H9 (cell line): ENCODE data around the gene COA8. TPM values are rescaled to one million over a fixed set of nuclear protein-coding genes. Genes with fewer than 3 reads are reported as not detected.

Experiments used
- DNase-seq: peaks from one replicate; pipeline ENCODE4 v3.0.0-alpha.2; 2017
- H2AFZ ChIP-seq: one replicate; pipeline ENCODE4 v1.6.1; 2013; ENCODE audit warnings: mild to moderate bottlenecking, low read length, control low read depth, moderate library complexity
- H2AK5ac ChIP-seq: 2 replicates; pipeline ENCODE4 v1.6.1; 2013; ENCODE audit warnings: low read length, control low read depth, mixed read lengths; ENCODE audit not compliant: insufficient read length
- H2BK120ac ChIP-seq: one replicate; pipeline ENCODE4 v1.6.1; 2013; ENCODE audit warnings: low read depth, mild to moderate bottlenecking, low read length, control low read depth, inconsistent platforms; ENCODE audit not compliant: poor library complexity, severe bottlenecking
- H2BK12ac ChIP-seq: 2 replicates; pipeline ENCODE4 v1.6.1; 2013; ENCODE audit warnings: low read length, control low read depth, mixed read lengths, low read depth; ENCODE audit not compliant: insufficient read length
- H2BK15ac ChIP-seq: 2 replicates; pipeline ENCODE4 v1.6.1; 2013; ENCODE audit warnings: low read depth, low read length, control low read depth
- H2BK20ac ChIP-seq: one replicate; pipeline ENCODE4 v1.6.1; 2013; ENCODE audit warnings: low read depth, mild to moderate bottlenecking, low read length, control low read depth, inconsistent platforms; ENCODE audit not compliant: poor library complexity, severe bottlenecking
- H2BK5ac ChIP-seq: 2 replicates; pipeline ENCODE4 v1.6.1; 2013; ENCODE audit warnings: low read length, control low read depth, mixed read lengths; ENCODE audit not compliant: insufficient read length
- H3K14ac ChIP-seq: 2 replicates; pipeline ENCODE4 v1.6.1; 2013; ENCODE audit warnings: low read length, control low read depth; ENCODE audit not compliant: insufficient read depth
- H3K18ac ChIP-seq: 2 replicates; pipeline ENCODE4 v1.6.1; 2013; ENCODE audit warnings: low read depth, mild to moderate bottlenecking, mixed read lengths, low read length, control low read depth; ENCODE audit not compliant: insufficient read length
- H3K23ac ChIP-seq: 2 replicates; pipeline ENCODE4 v1.6.1; 2013; ENCODE audit warnings: low read length, control low read depth, mixed read lengths, low read depth; ENCODE audit not compliant: insufficient read length
- H3K23me2 ChIP-seq: 2 replicates; pipeline ENCODE4 v1.6.1; 2013; ENCODE audit warnings: low read depth, mild to moderate bottlenecking, mixed read lengths, low read length, control low read depth; ENCODE audit not compliant: insufficient read length, poor library complexity, severe bottlenecking
- H3K27ac ChIP-seq: 2 replicates; pipeline ENCODE4 v1.5.1; 2013; ENCODE audit warnings: low read length, control low read depth, mixed read lengths, low read depth; ENCODE audit not compliant: insufficient read length
- H3K27me3 ChIP-seq: 2 replicates; pipeline ENCODE4 v1.6.1; 2013; ENCODE audit warnings: low read length, control low read depth, inconsistent platforms; ENCODE audit not compliant: insufficient read depth
- H3K4ac ChIP-seq: 2 replicates; pipeline ENCODE4 v1.6.1; 2013; ENCODE audit warnings: low read depth, mild to moderate bottlenecking, control low read depth, inconsistent platforms, low read length, moderate library complexity
- H3K4me1 ChIP-seq: 2 replicates; pipeline ENCODE4 v1.6.1; 2013; ENCODE audit warnings: low read length, control low read depth, inconsistent platforms; ENCODE audit not compliant: insufficient read depth
- H3K4me2 ChIP-seq: 2 replicates; pipeline ENCODE4 v1.6.1; 2013; ENCODE audit warnings: low read length, control low read depth, mixed read lengths; ENCODE audit not compliant: insufficient read length, insufficient read depth
- H3K56ac ChIP-seq: 2 replicates; pipeline ENCODE4 v1.6.1; 2013; ENCODE audit warnings: low read depth, mild to moderate bottlenecking, mixed read lengths, low read length, control low read depth; ENCODE audit not compliant: insufficient read length
- H3K79me1 ChIP-seq: 2 replicates; pipeline ENCODE4 v1.6.1; 2013; ENCODE audit warnings: low read depth, mild to moderate bottlenecking, moderate library complexity, low read length, control low read depth, inconsistent platforms; ENCODE audit not compliant: insufficient read depth, poor library complexity, severe bottlenecking
- H3K79me2 ChIP-seq: 2 replicates; pipeline ENCODE4 v1.6.1; 2013; ENCODE audit warnings: low read length, control low read depth, inconsistent platforms; ENCODE audit not compliant: insufficient read depth
- H3K9ac ChIP-seq: 2 replicates; pipeline ENCODE4 v1.6.1; 2013; ENCODE audit warnings: low read length, control low read depth, mixed read lengths; ENCODE audit not compliant: insufficient read length; ENCODE audit errors: extremely low read depth
- H3K9me3 ChIP-seq: one replicate; pipeline ENCODE4 v1.6.1; 2013; ENCODE audit warnings: low read depth, low read length, inconsistent platforms; ENCODE audit not compliant: control insufficient read depth
- H3T11ph ChIP-seq: one replicate; pipeline ENCODE4 v1.6.1; 2013; ENCODE audit warnings: mild to moderate bottlenecking, low read length, control low read depth, inconsistent platforms
- H4K20me1 ChIP-seq: one replicate; pipeline ENCODE4 v1.6.1; 2013; ENCODE audit not compliant: control insufficient read depth, insufficient read length, insufficient read depth
- H4K5ac ChIP-seq: 2 replicates; pipeline ENCODE4 v1.6.1; 2013; ENCODE audit warnings: low read depth, mild to moderate bottlenecking, mixed read lengths, low read length, control low read depth; ENCODE audit not compliant: insufficient read length
- H4K8ac ChIP-seq: replicated peaks from 2 replicates; pipeline ENCODE4 v1.6.1; 2013; ENCODE audit warnings: low read length, control low read depth, mixed read lengths, low read depth; ENCODE audit not compliant: insufficient read length
- H4K91ac ChIP-seq: 2 replicates; pipeline ENCODE4 v1.6.1; 2013; ENCODE audit warnings: low read depth, mild to moderate bottlenecking, moderate library complexity, mixed read lengths, low read length, control low read depth; ENCODE audit not compliant: insufficient read length
- H3K27ac Mint-ChIP-seq, 3 experiments: 2 replicates in 2 of 3; 3 replicates in 1 of 3; pipeline ENCODE4 v1.8.0; 2020 to 2021; ENCODE audit warnings: mixed read lengths in 3 of 3, mild to moderate bottlenecking in 1 of 3, moderate library complexity in 1 of 3
- H3K27me3 Mint-ChIP-seq: 2 replicates; pipeline ENCODE4 v1.8.0; 2021; ENCODE audit warnings: low read depth, mild to moderate bottlenecking, moderate library complexity, mixed read lengths
- H3K36me3 Mint-ChIP-seq, 3 experiments: 2 replicates in 2 of 3; 3 replicates in 1 of 3; pipeline ENCODE4 v1.8.0; 2020 to 2021; ENCODE audit warnings: low read depth in 3 of 3, mixed read lengths in 3 of 3; ENCODE audit not compliant: insufficient read depth in 1 of 3
- H3K4me1 Mint-ChIP-seq, 2 experiments: 2 replicates each; pipeline ENCODE4 v1.8.0; 2020; ENCODE audit warnings: mixed read lengths in 2 of 2
- H3K4me3 Mint-ChIP-seq, 2 experiments: 2 replicates in 1 of 2; 3 replicates in 1 of 2; pipeline ENCODE4 v1.8.0; 2020 to 2021; ENCODE audit warnings: mild to moderate bottlenecking in 2 of 2, mixed read lengths in 2 of 2, moderate library complexity in 1 of 2
- H3K9me3 Mint-ChIP-seq, 2 experiments: 2 replicates in 1 of 2; 3 replicates in 1 of 2; pipeline ENCODE4 v1.8.0; 2020; ENCODE audit warnings: mild to moderate bottlenecking in 2 of 2, mixed read lengths in 2 of 2, moderate library complexity in 1 of 2
- CTCF ChIP-seq: fragments of 200-600 bp; sonication (generic); conservative IDR thresholded peaks from 3 replicates; pipeline ENCODE4 v1.8.0; 2021; ENCODE audit warnings: antibody characterized with exemption, mild to moderate bottlenecking
- WGBS: extraction: QIAGEN DNeasy Blood & Tissue Kit; methylation state at CpG from one replicate; pipeline ENCODE4 v1.1.7; 2013; ENCODE audit warnings: missing lambda C conversion rate, low lambda C conversion rate, mixed read lengths; ENCODE audit not compliant: insufficient read length; ENCODE audit errors: extremely low coverage; 5-methylcytosine and 5-hydroxymethylcytosine counted together
- total RNA-seq: library from RNA; stranded (reverse); gene quantifications from 2 replicates; pipeline ENCODE4 v1.2.1, GENCODE V29; 2021

Gene COA8
- total RNA-seq, 1 experiment from 2014 or later = 45.5 TPM

- Histone ChIP-seq H3K9ac (no peak overlapping the region), H3K14ac (no peak overlapping the region), H3K79me2 (no peaks in the 10 kb centered on the region), H3K4me1 (no peaks in the 10 kb centered on the region), H2BK120ac (no peak overlapping the region), H3K9me3 (no peaks in the 10 kb centered on the region), H3K18ac (no peak overlapping the region), H2BK12ac (no peak overlapping the region), H4K8ac (no peak overlapping the region), H4K91ac (no peak overlapping the region), H3K4me2 (no peak overlapping the region), H2AK5ac (no peak overlapping the region), H2AFZ (no peak overlapping the region), H3K4ac (no peak overlapping the region), H3K27me3 (peaks cover 3% of the 10 kb centered on the region; the same call in 1 of the 2 replicates), H3K56ac (no peak overlapping the region), H2BK5ac (no peak overlapping the region), H4K20me1 (peaks cover 3% of the 10 kb centered on the region), H3K23me2 (peaks cover 12% of the 10 kb centered on the region), H3K27ac (no peak overlapping the region), H2BK20ac (no peak overlapping the region), H3K79me1 (no peaks in the 10 kb centered on the region), H3T11ph (no peak overlapping the region), H3K23ac (no peak overlapping the region), H2BK15ac (no peak overlapping the region), H4K5ac (no peak overlapping the region)
- peak; percentile 96 for TF ChIP-seq CTCF
- Mint-ChIP-seq H3K4me1 (peaks cover 15 to 32% of the 10 kb centered on the region in 2 experiments), H3K27me3 (peaks cover 4% of the 10 kb centered on the region), H3K9me3 (peaks cover under 1% of the 10 kb centered on the region in 2 experiments; a peak in 2 of 5 replicates), H3K27ac (peak overlapping the region in 1 of 3 experiments; percentile 91; a peak in 1 of 7 replicates), H3K4me3 (peak overlapping the region in 1 of 2 experiments; percentile 66; a peak in 3 of 5 replicates), H3K36me3 (peaks cover 9 to 15% (median 13%) of the 10 kb centered on the region in 3 experiments)
- peak; percentile 84 for DNase-seq
- no CpG with 5 or more reads among the region's 9 CpGs for WGBS
Observed at GRCh38 chr14:103518422-103519042, 44.2 kb upstream of the COA8 start.
